T-helper 22 cell (primary cell): ENCODE measurements around the gene CRY1.
"Not testable (repeated sequence)": the region's sequence is repeated elsewhere in the genome, so short reads cannot be mapped to it uniquely, and the experiment has no call there.

ENCODE experiments used
- DNase-seq: peaks from one replicate; pipeline ENCODE4 v3.0.0-alpha.2; 2020; ENCODE audit warnings: low read depth

The CRY1 gene

GRCh38 chr12:107108366-107108765 lies 15.0 kb upstream of the CRY1 start:
- DNase-seq, result not testable (repeated sequence)

GRCh38 chr12:107107381-107107780 lies 14.0 kb upstream of the CRY1 start:
- DNase-seq, result no peak

GRCh38 chr12:107106241-107107025 lies 13.1 kb upstream of the CRY1 start:
- DNase-seq, result no peak

- DNase-seq, result no peak
Measured at GRCh38 chr12:107105410-107105703, 12.0 kb upstream of the CRY1 start.

- DNase-seq, result no peak
Measured at GRCh38 chr12:107103516-107103915, 10.2 kb upstream of the CRY1 start.

- no peak for DNase-seq
Measured at GRCh38 chr12:107103097-107103496, 9.7 kb upstream of the CRY1 start.

GRCh38 chr12:107102294-107102693 lies 8.9 kb upstream of the CRY1 start:
- no peak for DNase-seq

GRCh38 chr12:107101651-107102050 lies 8.3 kb upstream of the CRY1 start:
- DNase-seq, result no peak

GRCh38 chr12:107099917-107100316 lies 6.6 kb upstream of the CRY1 start:
- no peak for DNase-seq

- DNase-seq, result no peak
Measured at GRCh38 chr12:107096571-107096970, 3.2 kb upstream of the CRY1 start.

- DNase-seq, result no peak
Measured at GRCh38 chr12:107094183-107094448, 767 bp upstream of the CRY1 start.

- DNase-seq, result peak; percentile 74
Measured at GRCh38 chr12:107092669-107093416, 506 bp downstream of the CRY1 start.

- peak; percentile 7 for DNase-seq
Measured at GRCh38 chr12:107091989-107092641, 1.2 kb downstream of the CRY1 start.

GRCh38 chr12:107091381-107091780 lies 2.0 kb downstream of the CRY1 start:
- DNase-seq, result no peak

GRCh38 chr12:107090711-107091110 lies 2.6 kb downstream of the CRY1 start:
- no peak for DNase-seq

GRCh38 chr12:107088912-107089311 lies 4.4 kb downstream of the CRY1 start:
- DNase-seq, result no peak

- no peak for DNase-seq
Measured at GRCh38 chr12:107086314-107086713, 7.0 kb downstream of the CRY1 start.

GRCh38 chr12:107081778-107082177 lies 11.6 kb downstream of the CRY1 start:
- no peak for DNase-seq

- no peak for DNase-seq
Measured at GRCh38 chr12:107080299-107080698, 13.1 kb downstream of the CRY1 start.

- DNase-seq, result no peak
Measured at GRCh38 chr12:107079172-107080011, 14.0 kb downstream of the CRY1 start.

GRCh38 chr12:107073266-107073665 lies 20.1 kb downstream of the CRY1 start:
- DNase-seq, result not testable (repeated sequence)

GRCh38 chr12:107066691-107067090 lies 26.7 kb downstream of the CRY1 start:
- no peak for DNase-seq

GRCh38 chr12:107064687-107065086 lies 28.7 kb downstream of the CRY1 start:
- no peak for DNase-seq
